ENCODE measurements around the gene IL17RA.

IL17RA gene

GRCh38 chr22:17109113-17109865 lies 24.5 kb downstream of the IL17RA start:
- H3K27me3 ChIP-seq (ENCODE audit: insufficient read depth, low read length, poor library complexity): no peaks in the 10 kb centered on the region
- H3K4me3 ChIP-seq (ENCODE audit: low read depth in 1 of 2, low read length in 2 of 2): no peak overlapping the region
- ATAC-seq (ENCODE audit: insufficient read depth, low read depth) (no peak), DNase-seq (no peak)
- no peaks in the 10 kb centered on the region for H4K20me1 ChIP-seq (ENCODE audit: insufficient read depth, low read length)
- H3K4me1 ChIP-seq (ENCODE audit: insufficient read depth, low read length): peaks cover 3% of the 10 kb centered on the region
- H3K79me2 ChIP-seq (ENCODE audit: insufficient read depth, low read length): no peaks in the 10 kb centered on the region
- H2AFZ ChIP-seq (ENCODE audit: low read depth, low read length): no peak overlapping the region
- H3K9ac ChIP-seq (ENCODE audit: low read depth, low read length): no peak overlapping the region
- H3K9me3 ChIP-seq (ENCODE audit: insufficient read depth, low read length, severe bottlenecking): no peaks in the 10 kb centered on the region
- peaks cover 50% of the 10 kb centered on the region for H3K36me3 ChIP-seq (ENCODE audit: insufficient read depth, low read length)
- no peak overlapping the region for H3K27ac ChIP-seq (ENCODE audit: low read length)
- no peak overlapping the region for H3K4me2 ChIP-seq (ENCODE audit: insufficient read depth, low read length)
- TF ChIP-seq CTCF (IDR thresholded peaks at IDR 0.05; ENCODE audit: borderline replicate concordance, extremely low read depth, low read length, poor library complexity, severe bottlenecking) (no peak), EZH2 (IDR thresholded peaks at IDR 0.05; ENCODE audit: borderline replicate concordance, low read depth, low read length, severe bottlenecking) (no peak)

DNA sequence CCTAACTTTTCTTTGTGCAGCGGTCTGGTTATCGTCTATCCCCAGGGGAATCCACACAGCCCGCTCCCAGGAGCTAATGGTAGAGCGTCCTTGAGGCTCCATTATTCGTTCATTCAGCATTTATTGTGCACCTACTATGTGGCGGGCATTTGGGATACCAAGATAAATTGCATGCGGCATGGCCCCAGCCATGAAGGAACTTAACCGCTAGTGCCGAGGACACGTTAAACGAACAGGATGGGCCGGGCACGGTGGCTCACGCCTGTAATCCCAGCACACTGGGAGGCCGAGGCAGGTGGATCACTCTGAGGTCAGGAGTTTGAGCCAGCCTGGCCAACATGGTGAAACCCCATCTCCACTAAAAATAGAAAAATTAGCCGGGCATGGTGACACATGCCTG lies 25.2 kb downstream of the IL17RA start:
- DNase-seq (no peak), ATAC-seq (ENCODE audit: insufficient read depth, low read depth) (no peak)
- H3K27ac ChIP-seq (ENCODE audit: low read length): no peak overlapping the region
- no peak overlapping the region for H2AFZ ChIP-seq (ENCODE audit: low read depth, low read length)
- no peak overlapping the region for H3K9ac ChIP-seq (ENCODE audit: low read depth, low read length)
- H3K4me3 ChIP-seq (ENCODE audit: low read depth in 1 of 2, low read length in 2 of 2): no peak overlapping the region
- peaks cover 44% of the 10 kb centered on the region for H3K36me3 ChIP-seq (ENCODE audit: insufficient read depth, low read length)
- H4K20me1 ChIP-seq (ENCODE audit: insufficient read depth, low read length): no peaks in the 10 kb centered on the region
- no peaks in the 10 kb centered on the region for H3K9me3 ChIP-seq (ENCODE audit: insufficient read depth, low read length, severe bottlenecking)
- no peaks in the 10 kb centered on the region for H3K79me2 ChIP-seq (ENCODE audit: insufficient read depth, low read length)
- H3K4me2 ChIP-seq (ENCODE audit: insufficient read depth, low read length): no peak overlapping the region
- TF ChIP-seq EZH2 (IDR thresholded peaks at IDR 0.05; ENCODE audit: borderline replicate concordance, low read depth, low read length, severe bottlenecking) (no peak), CTCF (IDR thresholded peaks at IDR 0.05; ENCODE audit: borderline replicate concordance, extremely low read depth, low read length, poor library complexity, severe bottlenecking) (no peak)
- H3K4me1 ChIP-seq (ENCODE audit: insufficient read depth, low read length): peaks cover 10% of the 10 kb centered on the region
- no peaks in the 10 kb centered on the region for H3K27me3 ChIP-seq (ENCODE audit: insufficient read depth, low read length, poor library complexity)

DNA sequence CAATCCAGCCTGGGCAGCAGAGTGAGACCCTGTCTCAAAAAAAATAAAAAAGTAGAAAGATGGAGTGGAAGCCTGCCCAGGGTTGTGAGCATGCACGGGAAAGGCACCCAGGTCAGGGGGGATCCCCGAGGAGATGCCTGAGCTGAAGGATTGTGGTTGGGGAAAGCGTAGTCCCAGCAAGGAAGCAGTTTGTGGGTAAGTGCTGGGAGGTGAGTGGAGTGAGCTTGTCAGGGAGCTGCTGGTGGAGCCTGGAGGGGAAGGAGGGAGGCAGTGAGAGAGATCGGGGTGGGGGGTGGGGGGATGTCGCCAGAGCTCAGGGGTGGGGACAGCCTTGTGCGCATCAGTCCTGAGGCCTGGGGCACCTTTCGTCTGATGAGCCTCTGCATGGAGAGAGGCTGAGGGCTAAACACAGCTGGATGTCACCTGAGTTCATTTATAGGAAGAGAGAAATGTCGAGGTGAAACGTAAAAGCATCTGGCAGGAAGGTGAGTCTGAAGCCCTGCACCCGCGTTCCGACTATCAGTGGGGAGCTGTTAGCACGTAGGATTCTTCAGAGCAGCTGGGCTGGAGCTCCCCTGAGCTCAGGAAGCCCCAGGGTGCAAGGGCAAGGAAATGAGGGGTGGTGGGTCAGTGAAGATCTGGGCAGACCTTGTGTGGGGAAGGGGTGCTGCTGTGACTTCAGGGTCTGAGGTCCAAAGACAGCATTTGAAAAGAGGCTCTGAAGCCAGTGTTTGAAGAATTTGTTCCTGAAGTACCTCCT lies 26.2 kb downstream of the IL17RA start:
- H3K27ac ChIP-seq (ENCODE audit: low read length): no peak overlapping the region
- no peaks in the 10 kb centered on the region for H3K27me3 ChIP-seq (ENCODE audit: insufficient read depth, low read length, poor library complexity)
- no peaks in the 10 kb centered on the region for H4K20me1 ChIP-seq (ENCODE audit: insufficient read depth, low read length)
- H3K4me1 ChIP-seq (ENCODE audit: insufficient read depth, low read length): peaks cover 20% of the 10 kb centered on the region
- H3K4me2 ChIP-seq (ENCODE audit: insufficient read depth, low read length): no peak overlapping the region
- H3K9ac ChIP-seq (ENCODE audit: low read depth, low read length): no peak overlapping the region
- TF ChIP-seq CTCF (IDR thresholded peaks at IDR 0.05; ENCODE audit: borderline replicate concordance, extremely low read depth, low read length, poor library complexity, severe bottlenecking) (no peak), EZH2 (IDR thresholded peaks at IDR 0.05; ENCODE audit: borderline replicate concordance, low read depth, low read length, severe bottlenecking) (no peak)
- H2AFZ ChIP-seq (ENCODE audit: low read depth, low read length): no peak overlapping the region
- no peaks in the 10 kb centered on the region for H3K79me2 ChIP-seq (ENCODE audit: insufficient read depth, low read length)
- no peak for DNase-seq
- no peaks in the 10 kb centered on the region for H3K9me3 ChIP-seq (ENCODE audit: insufficient read depth, low read length, severe bottlenecking)
- no peak overlapping the region for H3K4me3 ChIP-seq (ENCODE audit: low read depth in 1 of 2, low read length in 2 of 2)
- H3K36me3 ChIP-seq (ENCODE audit: insufficient read depth, low read length): peaks cover 34% of the 10 kb centered on the region
- no peak for ATAC-seq (ENCODE audit: insufficient read depth, low read depth)

Measured in DND-41 (cell line).